HG03439 (cell line): ENCODE measurements around the gene TMC8.
"Not testable (repeated sequence)": the region's sequence is repeated elsewhere in the genome, so short reads cannot be mapped to it uniquely, and the experiment has no call there.

Experiments used
- ATAC-seq: cut with Tn5 transposase; IDR thresholded peaks from one replicate; pipeline ENCODE4 v1.9.1; 2021; ENCODE audit warnings: mild to moderate bottlenecking, moderate library complexity; ENCODE audit not compliant: unreplicated experiment

The TMC8 gene

GRCh38 chr17:78147315-78147998, 16.9 kb downstream of the TMC8 start:
- ATAC-seq, result no peak

GRCh38 chr17:78148286-78149016, 17.9 kb downstream of the TMC8 start:
- ATAC-seq, result no peak

GRCh38 chr17:78151514-78152008, 21.0 kb downstream of the TMC8 start:
- ATAC-seq, result no peak

- ATAC-seq, result peak; percentile 52
These were observed 24.6 kb downstream of the TMC8 start for GRCh38 chr17:78154903-78155811.

- ATAC-seq, result no peak
These were observed 29.1 kb downstream of the TMC8 start for GRCh38 chr17:78159575-78160158.

- ATAC-seq, result no peak
These were observed 33.5 kb downstream of the TMC8 start for GRCh38 chr17:78163881-78164747.

GRCh38 chr17:78164748-78165607, 34.4 kb downstream of the TMC8 start:
- ATAC-seq, result no peak

- no peak for ATAC-seq
These were observed 35.8 kb downstream of the TMC8 start for GRCh38 chr17:78166416-78166815.

- peak; percentile 44 for ATAC-seq
These were observed 37.8 kb downstream of the TMC8 start, which contains the start of gene SYNGR2 for GRCh38 chr17:78168242-78168902. SYNGR2 (plus strand) TSS chr17:78168581; CDS start chr17:78168617, 36 bp downstream.

GRCh38 chr17:78168903-78169793, 38.6 kb downstream of the TMC8 start:
- ATAC-seq, result peak; percentile 5

GRCh38 chr17:78170692-78171590, 40.4 kb downstream of the TMC8 start:
- no peak for ATAC-seq

- ATAC-seq, result not testable (repeated sequence)
These were observed 41.1 kb downstream of the TMC8 start for GRCh38 chr17:78171591-78172248.

GRCh38 chr17:78172249-78173051, 41.9 kb downstream of the TMC8 start:
- ATAC-seq, result no peak

- peak; percentile 33 for ATAC-seq
These were observed 42.6 kb downstream of the TMC8 start for GRCh38 chr17:78173097-78173715.
